K562 treated with DMSO at 1 percent for 24 hours (cell line): ENCODE measurements around the gene NTF3. TPM values are rescaled to one million over a fixed set of nuclear protein-coding genes. Genes with fewer than 3 reads are reported as not detected.

Experiments used
- total RNA-seq: library from RNA; unstranded; fragments of 300-600 nt; gene quantifications from 2 replicates; pipeline ENCODE4 v1.2.3, GENCODE V29; 2022; ENCODE audit warnings: low read depth; ENCODE audit not compliant: insufficient read depth

NTF3 gene
- not detected in 2 replicates for total RNA-seq

DNA sequence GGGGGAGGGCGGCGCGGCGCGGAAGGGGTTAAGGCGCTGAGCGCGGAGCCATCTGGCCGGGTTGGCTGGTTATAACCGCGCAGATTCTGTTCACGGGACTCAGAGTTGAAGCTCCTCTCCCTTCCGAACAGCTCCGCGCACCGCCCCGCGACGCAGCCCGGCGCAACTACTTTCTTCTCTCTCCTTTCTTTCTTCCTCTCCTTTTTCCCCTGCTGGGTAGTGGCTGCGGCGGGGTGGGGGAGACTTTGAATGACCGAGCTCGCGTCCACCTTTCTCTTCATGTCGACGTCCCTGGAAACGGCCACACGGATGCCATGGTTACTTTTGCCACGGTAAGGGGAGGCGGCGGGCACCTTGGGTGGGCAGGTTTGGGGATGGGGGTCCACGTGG, at the start of gene NTF3:
NTF3 (plus strand) TSS at position 98 of the 390 bp plus-strand sequence; CDS start at position 315, 217 bp downstream.

